Stimulated activated CD8-positive, alpha-beta memory T cell treated with anti-CD3 and anti-CD28 coated beads, Interleukin-4, amount 100 ng/mL, for 24 hours (primary cell): ENCODE results near the gene ABCC4.
"Not testable (repeated sequence)": the region's sequence is repeated elsewhere in the genome, so short reads cannot be mapped to it uniquely, and the experiment has no call there.

ENCODE experiments used
- DNase-seq: peaks from one replicate; pipeline ENCODE4 v3.0.0-alpha.2; 2020; ENCODE audit warnings: low read depth

Gene ABCC4

DNA sequence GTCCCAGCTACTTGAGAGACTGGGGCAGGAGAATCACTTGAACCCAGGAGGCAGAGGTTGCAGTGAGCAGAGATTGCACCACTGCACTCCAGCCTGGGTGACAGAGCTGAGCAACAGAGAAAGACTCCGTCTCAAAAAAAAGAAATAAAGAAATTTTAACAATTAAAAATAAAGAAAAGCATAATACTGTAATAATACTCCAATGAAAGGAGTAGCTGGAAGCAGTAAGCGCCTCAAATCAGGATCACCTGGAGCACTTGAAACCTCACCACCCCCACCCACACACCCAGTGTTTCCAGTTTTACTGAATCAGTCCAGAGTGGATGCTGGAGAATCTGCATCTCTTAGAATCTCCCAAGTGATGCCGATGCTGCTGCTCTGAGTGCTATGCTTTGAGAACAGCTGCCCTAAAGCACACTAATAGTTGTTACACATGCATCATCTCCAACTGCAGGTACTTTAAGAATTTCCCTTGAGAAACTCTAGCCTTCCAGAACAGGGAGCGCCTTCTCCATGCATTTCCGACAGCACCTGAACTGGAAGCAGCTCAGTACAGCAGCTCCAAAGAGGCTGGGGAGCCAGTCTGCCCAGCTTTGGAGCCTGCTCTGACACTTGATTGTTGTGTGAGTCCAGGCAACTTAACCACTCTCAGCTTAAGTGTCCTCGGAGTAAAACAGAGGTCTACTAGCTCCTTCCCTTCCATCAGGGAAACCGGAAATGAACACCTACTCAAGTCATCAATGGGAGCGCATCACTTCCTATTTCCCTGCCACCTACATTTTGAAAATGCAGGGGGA lies 2.9 kb downstream of the ABCC4 start:
- no peak for DNase-seq

DNA sequence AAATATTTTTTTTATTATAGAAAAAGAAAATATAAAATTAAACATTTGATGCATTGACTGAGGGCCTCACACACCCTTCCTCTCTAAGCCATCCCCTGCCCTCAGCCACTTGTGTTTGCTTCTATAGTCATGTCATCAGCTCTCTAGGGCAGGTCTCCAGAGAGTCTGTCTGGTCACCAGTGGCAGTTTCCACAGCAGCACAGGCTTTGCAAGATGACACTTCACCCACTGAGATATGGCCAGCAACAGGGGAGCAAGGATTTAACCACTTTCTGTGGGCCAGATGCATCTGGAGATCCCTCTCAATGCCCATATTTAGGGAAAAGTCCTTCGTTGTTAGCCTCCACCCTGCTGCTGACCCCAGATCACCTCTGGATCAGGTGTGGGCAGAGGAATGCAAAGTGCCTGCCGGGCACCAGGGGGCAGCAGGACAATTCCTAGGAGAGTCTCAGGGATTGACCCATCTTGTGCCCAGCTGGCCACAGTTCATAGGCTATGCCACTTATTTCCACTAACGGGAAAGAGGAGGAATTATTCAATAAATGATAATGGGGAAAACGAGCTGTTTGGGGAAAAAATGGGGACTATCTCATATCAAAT lies 4.8 kb downstream of the ABCC4 start:
- DNase-seq: no peak

DNA sequence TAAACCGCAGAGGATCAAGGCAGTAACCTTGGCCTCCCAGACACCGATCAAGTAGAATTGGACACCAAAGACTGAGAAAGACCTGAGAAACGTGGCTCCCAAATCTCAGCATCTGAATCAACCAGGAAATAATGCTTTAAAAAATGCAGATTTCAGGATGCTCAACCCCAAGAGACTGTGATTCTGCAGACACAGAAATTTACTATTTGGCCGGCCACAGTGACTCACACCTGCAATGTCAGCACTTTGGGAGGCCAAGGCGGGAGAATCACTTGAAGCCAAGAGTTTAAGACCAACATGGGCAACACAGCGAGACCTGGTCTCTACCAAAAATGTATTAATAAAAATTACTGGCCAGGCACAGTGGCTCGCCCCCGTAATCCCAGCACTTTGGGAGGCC lies 6.2 kb downstream of the ABCC4 start:
- no peak for DNase-seq

DNA sequence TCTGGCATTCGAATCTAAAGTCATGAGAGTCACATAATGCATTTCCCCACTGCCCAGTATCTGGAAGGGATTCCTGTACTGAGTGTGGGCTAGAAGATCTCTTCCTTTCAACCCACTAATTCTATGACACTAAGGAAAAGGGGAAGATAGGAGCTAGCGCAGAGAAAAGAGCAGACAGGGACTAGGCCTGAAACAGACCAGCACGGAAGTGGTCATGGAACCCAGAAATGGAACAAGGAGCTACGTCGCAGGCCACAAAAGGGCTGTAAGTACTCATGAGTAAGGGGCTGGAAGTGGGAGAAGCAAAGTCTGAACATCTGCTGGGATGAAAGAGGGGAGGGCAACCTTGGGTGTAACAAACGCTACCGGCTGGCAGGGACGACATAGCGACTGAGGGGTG lies 8.6 kb downstream of the ABCC4 start:
- DNase-seq: no peak

DNA sequence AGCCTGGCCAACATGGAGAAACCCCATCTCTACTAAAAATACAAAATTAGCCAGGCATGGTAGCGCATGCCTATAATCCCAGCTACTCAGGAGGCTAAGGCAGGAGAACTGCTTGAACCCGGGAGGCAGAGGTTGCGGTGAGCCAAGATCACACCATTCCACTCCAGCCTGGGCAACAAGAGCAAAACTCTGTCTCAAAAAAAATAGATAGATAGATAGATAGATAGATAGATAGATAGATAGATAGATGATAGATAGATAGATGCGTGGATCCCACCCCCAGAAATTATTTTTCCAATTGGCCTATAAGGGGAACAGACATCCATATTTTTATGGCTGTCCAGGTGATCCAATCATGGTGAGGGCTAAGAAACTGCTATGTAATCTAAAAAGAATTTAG lies 11.3 kb downstream of the ABCC4 start:
- not testable (repeated sequence) for DNase-seq

DNA sequence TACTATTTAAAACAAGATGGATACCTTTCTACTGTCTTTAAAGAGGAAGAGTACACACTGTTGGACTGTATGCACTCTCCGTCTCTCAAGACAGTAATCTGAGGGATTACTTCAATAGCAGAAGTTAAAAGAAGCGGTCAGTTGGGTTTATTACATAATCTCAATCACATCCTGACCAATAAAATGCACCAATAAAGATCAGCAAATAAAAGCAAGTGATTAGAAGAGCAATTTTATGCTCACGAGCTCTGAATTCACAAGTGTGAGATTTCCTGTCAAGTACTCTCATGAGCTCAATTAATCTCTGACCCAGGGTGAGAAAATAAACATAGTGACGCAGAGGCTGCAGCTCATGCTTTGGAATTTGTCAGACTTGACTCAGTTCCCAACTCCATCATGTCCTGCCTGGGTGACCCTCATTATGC lies 12.2 kb downstream of the ABCC4 start:
- DNase-seq: no peak

DNA sequence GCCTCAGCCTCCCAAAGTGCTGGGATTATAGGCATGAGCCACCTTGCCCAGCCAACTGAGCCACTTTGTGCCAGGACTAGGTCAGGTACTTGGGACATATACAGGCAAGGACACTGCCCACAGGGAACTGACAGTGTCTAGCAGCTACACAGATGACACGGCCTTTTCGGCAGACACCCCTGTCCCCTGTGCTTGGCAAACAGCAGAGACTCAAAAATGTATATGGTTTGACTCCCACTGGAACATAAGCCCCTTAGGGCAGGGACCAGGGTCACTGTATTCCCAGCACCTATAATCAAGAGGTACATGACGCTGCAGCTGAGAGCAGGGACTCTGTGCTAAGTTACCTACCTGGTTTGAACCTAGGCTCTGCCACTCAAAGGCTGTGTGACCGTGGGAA lies 16.8 kb downstream of the ABCC4 start:
- DNase-seq: no peak

DNA sequence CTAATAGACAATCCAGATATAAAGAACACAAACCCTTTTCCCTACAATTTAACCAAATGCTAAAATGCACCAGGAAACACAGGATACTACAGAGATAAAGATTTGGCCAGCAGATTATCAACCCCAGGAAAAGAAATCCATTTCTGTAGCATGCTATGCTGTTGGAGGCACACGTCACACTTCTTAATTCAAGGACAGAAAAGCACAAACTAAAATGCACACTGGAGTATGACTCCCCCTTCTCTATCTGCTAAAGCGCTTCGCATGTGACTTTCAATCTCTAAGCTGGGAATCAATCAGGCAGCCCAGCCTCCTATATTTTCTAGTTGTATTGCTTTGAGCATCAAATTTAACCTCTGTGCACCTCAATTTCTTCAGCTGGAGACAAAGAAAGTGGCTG lies 22.2 kb downstream of the ABCC4 start:
- no peak for DNase-seq

DNA sequence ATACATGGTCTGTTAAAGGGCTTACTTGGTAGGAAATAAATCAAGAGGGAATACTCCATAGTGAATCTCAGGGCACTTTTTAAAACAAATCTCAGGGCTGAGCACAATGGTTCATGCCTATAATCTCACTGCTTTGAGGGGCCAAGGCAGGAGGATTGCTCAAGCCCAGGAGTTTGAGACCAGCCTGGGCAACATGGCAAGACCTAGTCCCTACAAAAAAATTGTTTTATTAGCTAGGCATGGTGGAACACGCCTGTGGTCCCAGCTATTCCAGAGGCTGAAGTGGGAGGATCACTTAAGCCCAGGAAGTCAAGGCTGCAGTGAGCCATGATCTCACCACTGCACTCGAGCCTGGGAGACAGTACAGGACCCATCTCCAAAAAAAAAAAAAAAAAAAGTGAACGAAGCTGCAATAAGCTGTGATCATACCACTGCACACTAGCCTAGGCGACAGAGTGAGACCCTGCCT lies 25.2 kb downstream of the ABCC4 start:
- no peak for DNase-seq

DNA sequence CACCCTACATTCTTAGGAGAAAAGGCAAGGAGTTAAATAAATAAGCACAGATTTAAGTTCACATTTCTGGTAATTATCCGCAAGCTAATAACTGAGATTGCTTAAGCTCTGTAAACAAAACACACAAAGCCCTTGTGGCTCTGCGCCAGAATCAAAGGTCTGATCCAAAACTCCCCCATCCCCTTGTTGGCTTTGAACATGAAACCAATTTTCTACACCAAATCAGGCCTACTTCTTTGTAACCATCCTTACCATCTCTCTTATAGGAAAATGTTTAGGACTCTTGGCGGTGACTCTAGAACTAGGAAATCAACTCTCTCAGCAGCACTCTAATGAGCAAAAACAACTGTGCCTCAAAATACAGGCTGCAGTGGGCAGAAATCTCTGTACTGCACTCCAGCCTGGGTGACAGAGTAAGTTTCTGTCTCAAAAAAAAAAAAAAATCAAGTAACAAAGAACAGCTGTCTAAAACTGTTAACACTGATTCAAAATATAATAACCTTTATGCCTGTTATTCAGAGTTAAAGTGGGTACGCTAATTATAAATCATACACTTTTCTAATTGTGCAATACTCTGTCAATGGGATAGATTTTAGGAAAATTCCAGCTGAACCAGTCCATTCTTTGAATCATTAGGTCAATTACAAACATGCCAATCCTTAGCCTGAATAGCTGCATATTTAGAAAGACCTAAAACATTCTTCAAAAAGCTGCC lies 25.8 kb downstream of the ABCC4 start:
- DNase-seq: no peak

DNA sequence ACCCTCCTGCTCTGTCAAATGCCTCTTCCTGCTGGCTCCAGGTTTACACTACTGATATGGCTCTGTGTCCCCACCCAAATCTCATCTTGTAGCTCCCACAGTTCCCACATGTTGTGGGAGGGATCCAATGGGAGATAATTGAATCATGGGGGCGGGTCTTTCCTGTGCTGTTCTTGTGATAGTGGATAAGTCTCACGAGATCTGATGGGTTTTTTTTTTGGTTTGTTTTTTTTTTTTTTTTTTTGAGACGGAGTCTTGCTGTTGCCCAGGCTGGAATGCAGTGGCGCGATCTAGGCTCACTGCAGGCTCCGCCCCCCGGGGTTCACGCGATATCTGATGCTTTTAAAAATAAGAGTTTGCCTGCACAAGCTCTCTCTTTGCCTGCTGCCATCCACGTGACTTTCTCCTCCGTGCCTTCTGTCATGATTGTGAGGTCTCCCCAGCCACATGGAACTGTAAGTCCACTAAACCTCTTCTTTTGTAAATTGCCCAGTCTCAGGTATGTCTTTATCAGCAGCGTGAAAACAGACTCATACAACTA lies 27.6 kb downstream of the ABCC4 start:
- not testable (repeated sequence) for DNase-seq

DNA sequence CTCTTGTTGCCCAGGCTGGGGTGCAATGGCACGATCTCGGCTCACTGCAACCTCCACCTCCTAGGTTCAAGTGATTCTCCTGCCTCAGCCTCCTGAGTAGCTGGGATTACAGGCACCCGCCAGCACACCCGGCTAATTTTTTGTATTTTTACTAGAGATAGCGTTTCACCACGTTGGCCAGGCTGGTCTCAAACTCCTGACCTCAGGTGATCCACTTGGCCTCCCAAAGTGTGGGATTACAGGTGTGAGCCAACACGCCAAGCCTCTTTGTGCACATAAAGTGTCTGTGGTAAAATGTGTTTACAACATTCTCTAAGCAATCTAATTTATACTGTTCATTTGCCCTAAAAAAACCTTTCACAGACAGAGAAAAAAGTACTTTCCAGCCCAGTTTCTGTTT lies 29.2 kb downstream of the ABCC4 start:
- DNase-seq: not testable (repeated sequence)

DNA sequence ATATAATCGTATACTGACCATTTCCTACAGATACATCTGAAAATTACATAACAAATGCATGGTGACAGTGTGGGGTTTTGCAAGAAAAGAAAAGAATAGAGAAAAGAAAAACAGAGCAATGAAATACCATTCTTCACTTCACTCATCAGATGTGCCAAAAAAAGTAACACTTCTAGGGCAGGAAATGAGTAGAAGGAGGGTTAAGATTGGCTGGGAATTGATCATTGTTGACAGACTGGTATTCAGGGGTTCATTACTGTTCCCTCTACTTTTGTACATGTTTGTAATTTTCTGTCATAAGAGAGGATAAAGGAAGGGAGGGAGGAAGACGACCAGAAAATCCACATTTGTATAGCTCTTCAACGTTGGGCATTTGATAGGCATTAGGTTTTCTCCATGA lies 31.5 kb downstream of the ABCC4 start:
- no peak for DNase-seq

DNA sequence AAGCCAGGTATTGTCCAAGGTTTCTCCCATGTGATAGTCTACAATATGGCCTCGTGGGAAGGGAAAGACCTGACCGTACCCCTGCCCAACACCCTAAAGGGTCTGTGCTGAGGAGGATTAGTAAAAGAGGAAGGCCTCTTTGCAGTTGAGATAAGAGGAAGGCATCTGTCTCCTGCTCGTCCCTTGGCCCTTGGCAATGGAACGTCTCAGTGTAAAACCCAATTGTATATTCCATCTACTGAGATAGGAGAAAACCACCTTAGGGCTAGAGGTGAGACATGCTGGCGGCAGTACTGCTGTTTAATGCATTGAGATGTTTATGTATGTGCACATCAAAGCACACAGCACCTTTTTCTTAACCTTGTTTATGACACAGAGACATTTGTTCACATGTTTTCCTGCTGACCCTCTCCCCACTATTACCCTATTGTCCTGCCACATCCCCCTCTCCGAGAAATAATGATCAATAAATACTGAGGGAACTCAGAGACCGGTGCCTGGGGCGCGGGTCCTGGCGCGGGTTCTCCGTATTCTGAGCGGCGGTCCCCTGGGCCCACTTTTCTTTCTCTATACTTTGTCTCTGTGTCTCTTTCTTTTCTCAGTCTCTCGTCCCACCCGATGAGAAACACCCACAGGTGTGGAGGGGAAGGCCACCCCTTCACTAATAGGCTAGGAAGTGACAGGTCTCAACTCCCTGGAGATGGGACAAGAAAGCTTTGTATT lies 32.7 kb downstream of the ABCC4 start:
- DNase-seq: not testable (repeated sequence)

DNA sequence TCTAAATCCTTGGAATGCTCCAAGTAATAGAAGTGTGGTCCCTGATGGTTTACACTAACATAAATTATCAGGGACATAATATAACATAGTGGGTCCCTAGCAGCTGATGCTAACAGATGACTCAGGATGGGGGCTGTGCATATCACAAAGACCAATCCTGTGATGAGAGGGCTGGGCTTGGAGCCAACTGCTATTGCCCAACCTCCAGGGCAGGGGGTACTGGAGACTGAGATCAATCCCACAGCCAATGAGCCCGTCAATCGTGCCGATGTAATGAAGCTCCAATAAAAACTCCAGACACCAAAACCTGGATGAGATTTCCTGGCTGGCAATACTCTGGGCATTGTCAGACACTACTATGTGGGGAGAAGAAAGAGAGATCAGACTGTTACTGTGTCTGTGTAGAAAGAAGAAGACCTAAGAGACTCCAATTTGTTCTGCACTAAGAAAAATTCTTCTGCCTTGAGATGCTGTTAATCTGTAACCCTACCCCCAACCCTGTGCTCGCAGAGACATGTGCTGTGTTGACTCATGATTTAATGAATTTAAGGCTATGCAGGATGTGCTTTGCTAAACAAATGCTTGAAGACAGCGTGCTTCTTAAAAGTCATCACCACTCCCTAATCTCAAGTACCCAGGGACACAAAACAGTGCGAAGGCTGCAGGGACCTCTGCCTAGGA lies 33.4 kb downstream of the ABCC4 start:
- no peak for DNase-seq

DNA sequence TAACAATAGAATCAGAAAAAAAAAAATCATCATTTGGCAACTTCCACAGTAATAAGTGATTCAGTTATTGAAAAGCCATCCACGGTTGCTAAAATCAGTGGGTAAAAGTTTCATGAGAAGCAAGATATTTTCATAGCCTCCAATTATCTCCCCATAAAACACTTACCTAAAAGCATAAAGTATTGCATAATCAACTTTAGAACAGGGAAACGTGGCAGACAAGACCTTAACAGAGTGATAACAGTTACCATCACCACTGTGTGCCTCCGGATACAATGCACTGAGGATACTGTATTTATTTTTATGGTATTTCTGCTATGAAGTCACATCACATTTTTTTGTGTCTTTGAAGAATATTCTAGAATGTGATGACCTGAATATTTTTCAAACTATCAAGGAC lies 37.0 kb downstream of the ABCC4 start:
- no peak for DNase-seq

DNA sequence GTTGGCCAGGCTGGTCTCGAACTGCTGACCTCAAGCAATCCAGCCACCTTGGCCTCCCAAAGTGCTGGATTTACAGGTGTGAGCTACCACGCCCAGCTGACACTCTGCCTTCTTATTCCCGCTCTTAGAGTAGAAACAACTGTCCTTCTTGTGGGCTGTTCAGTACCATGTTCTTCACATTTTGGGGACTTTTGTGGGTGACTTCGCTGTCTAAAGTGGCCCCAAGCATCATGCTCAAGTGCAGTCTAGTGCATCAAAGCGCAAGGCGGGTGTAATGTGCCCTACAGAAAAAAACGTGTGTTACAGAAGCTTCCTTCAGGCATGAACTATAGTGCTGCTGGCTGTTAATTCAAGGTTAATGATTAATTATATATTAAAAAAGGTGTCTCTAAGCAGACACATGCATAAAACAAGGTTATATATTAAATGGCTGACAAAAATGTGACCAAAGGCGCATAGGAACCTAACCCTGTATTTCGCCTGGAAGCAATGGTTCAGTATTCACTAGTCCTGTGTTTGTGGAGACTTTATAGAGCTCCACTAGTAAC lies 38.3 kb downstream of the ABCC4 start:
- no peak for DNase-seq

DNA sequence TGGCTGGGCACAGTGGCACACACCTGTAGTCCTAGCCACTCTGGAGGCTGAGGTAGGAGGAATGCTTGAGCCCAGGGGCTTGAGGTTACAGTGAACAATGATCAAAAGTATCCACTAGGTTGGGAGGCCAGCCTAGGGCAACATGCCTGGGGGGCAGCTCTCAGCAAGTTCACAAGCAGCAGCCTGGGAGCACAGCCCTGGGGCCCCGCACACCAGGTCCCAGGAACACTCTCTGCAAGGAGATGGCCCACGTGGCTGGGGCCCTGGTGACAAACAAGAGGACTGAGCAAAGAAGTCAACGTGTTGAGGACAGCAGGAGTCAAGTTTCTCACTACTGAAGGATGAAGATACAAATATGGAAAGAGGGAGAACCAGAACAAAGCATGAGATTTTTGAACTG lies 39.3 kb downstream of the ABCC4 start:
- no peak for DNase-seq

DNA sequence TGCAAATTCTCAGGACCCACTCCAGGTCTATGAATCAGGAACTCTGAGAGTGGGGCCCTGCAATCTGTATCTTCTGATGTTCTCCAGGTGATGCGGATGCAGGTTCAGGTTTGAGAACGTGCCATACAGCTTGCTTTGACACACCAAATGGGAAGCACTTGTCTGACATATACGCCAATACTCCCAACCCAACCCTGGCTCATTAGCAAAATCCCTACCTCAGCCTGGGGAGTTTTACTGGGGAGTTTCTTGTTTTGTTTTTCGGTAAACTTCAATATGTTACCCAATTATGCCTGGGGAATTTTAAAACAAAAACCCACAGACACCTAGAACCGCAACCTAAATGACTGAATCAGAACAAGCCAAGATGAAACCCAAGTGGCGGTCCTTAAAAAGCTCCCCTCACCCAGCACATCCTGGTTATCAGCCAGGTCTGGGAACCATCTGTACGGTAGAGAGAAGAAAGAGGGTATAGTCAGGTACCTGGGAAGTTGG lies 41.2 kb downstream of the ABCC4 start:
- no peak for DNase-seq

DNA sequence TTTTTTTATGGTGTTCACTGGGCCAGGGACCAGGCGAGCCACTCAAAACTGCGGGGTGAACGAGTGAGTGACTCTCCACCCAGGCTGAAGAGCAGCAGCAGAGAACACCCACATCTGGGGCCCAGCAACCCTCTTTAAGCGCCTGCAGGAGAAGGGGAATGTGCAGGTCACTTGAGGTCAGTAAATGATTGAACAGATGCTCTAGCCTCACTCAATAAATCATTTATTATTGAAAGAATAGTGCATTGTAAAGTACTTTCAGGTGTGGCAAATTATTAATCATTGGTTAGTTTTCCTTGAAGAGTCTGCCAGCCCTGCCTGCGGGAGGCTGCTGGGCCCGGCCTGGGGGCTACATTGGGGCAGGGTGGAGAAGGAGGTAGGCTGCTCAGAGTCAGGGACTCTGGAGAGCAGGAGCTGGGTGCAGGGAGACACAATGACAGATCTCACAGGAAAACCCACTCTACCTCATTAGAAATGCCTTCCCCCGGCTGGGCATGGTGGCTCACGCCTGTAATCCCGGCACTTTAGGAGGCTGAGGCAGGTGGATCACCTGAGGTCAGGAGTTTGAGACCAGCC lies 42.5 kb downstream of the ABCC4 start:
- no peak for DNase-seq

DNA sequence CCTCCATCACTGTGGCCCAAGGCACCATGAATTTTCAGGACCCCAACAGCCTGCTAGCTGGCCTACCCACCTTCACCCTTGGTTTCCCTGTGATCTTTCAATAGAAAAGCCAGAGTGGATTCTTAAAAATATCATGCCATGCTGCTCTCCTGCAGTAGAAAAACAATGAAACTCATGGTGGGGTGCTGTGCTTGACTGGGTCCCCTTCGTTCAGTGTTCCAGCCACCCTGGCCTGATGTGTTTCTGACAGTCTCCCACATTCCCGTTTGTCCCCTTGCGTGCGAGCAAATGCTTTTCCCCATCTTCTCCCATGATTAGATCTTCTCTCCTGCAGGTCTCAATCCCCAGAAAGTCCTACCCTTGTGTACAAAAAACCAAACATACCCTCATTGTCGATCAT lies 43.2 kb downstream of the ABCC4 start:
- DNase-seq: no peak
